GM12878 (cell line): Measurements from ENCODE around the gene FAM120B. TPM values are rescaled to one million over a fixed set of nuclear protein-coding genes. Genes with fewer than 3 reads are reported as not detected.

ENCODE experiments used
- ATAC-seq: fragments of 200-7000 bp; cut with Tn5 transposase; 3 replicates; pipeline ENCODE4 v1.9.1; 2020; ENCODE audit warnings: mild to moderate bottlenecking, moderate library complexity
- BruUV-seq: library from RNA; stranded (reverse); fragments of 400-500 nt; replicated peaks from 2 replicates; lab custom pipeline; 2021; lab: Mats Ljungman, UMichigan
- CTCF ChIA-PET: fragments of 300-600 bp; sonication (Branson Sonifier 250); formaldehyde crosslinking; extraction: SDS; loops from one replicate; lab custom pipeline; 2021; ENCODE audit warnings: inconsistent platforms; lab: Yijun Ruan, JAX
- POLR2A ChIA-PET: fragments of 350-600 bp; formaldehyde crosslinking; extraction: SDS; loops from one replicate; lab custom pipeline; 2021; ENCODE audit warnings: inconsistent platforms; lab: Charles Lee
- RAD21 ChIA-PET: fragments of 300-600 bp; sonication (Branson Sonifier 250); formaldehyde crosslinking; loops from one replicate; lab custom pipeline; 2023; ENCODE audit warnings: antibody characterized with exemption; ENCODE audit not compliant: unreplicated experiment; lab: Charles Lee
- SMC1A ChIA-PET: fragments of 300-600 bp; sonication (Branson Sonifier 250); formaldehyde crosslinking; loops from one replicate; lab custom pipeline; 2023; ENCODE audit not compliant: unreplicated experiment, uncharacterized antibody; lab: Charles Lee
- DNase-seq: peaks from one replicate; pipeline ENCODE4 v3.0.0-alpha.2; 2011; ENCODE audit warnings: low read depth, low spot score
- FAIRE-seq: peaks from 3 replicates; lab custom pipeline; 2011; peaks lifted over from hg19 to GRCh38; lab: Jason Lieb, UNC
- H2AFZ ChIP-seq: 2 replicates; pipeline ENCODE4 v1.6.0; 2011; ENCODE audit warnings: low read depth, low read length, control low read depth; ENCODE audit not compliant: control insufficient read depth
- H3K27ac ChIP-seq: 2 replicates; pipeline ENCODE4 v1.5.1; 2011; ENCODE audit warnings: control low read depth; ENCODE audit not compliant: control insufficient read depth, insufficient read depth
- H3K27me3 ChIP-seq, 2 experiments: replicated peaks in 1 of 2; 2 replicates each; pipeline versions ENCODE4 v1.6.0 to v1.6.1; 2011; ENCODE audit warnings: low read length in 1 of 2; ENCODE audit not compliant: control insufficient read depth in 2 of 2, insufficient read depth in 2 of 2
- H3K36me3 ChIP-seq, 2 experiments: 2 replicates each; pipeline ENCODE4 v1.5.1; 2011; ENCODE audit warnings: low read length in 1 of 2; ENCODE audit not compliant: control insufficient read depth in 2 of 2, insufficient read depth in 2 of 2
- H3K4me1 ChIP-seq: 2 replicates; pipeline ENCODE4 v1.6.1; 2011; ENCODE audit warnings: mild to moderate bottlenecking, low read length, moderate library complexity, mixed read lengths; ENCODE audit not compliant: control insufficient read depth, insufficient read depth
- H3K4me2 ChIP-seq: 2 replicates; pipeline ENCODE4 v1.6.0; 2011; ENCODE audit warnings: control low read depth; ENCODE audit not compliant: control insufficient read depth, insufficient read depth
- H3K4me3 ChIP-seq: fragments of 200-600 bp; sonication (generic); 2 replicates; pipeline ENCODE4 v1.5.1; 2016
- H3K79me2 ChIP-seq: 2 replicates; pipeline ENCODE4 v1.6.0; 2011; ENCODE audit warnings: low read length; ENCODE audit not compliant: control insufficient read depth, insufficient read depth
- H3K9ac ChIP-seq: 2 replicates; pipeline ENCODE4 v1.8.0; 2011; ENCODE audit warnings: low read length, control low read depth, mixed read lengths; ENCODE audit not compliant: control insufficient read depth, insufficient read depth
- H3K9me3 ChIP-seq: replicated peaks from 3 replicates; pipeline ENCODE4 v1.5.1; 2011; ENCODE audit warnings: mild to moderate bottlenecking, low read length; ENCODE audit not compliant: control insufficient read depth, insufficient read depth
- H4K20me1 ChIP-seq: 2 replicates; pipeline ENCODE4 v1.6.0; 2011; ENCODE audit not compliant: control insufficient read depth, insufficient read depth
- CREB1 ChIP-seq: IDR thresholded peaks from 2 replicates; pipeline ENCODE4 v1.6.1; 2012; ENCODE audit warnings: low read depth, mild to moderate bottlenecking, inconsistent platforms
- HDAC6 ChIP-seq: fragments of 200-600 bp; sonication (generic); IDR thresholded peaks from one replicate; pipeline ENCODE4 v1.8.0; 2017; ENCODE audit warnings: antibody characterized with exemption; ENCODE audit not compliant: unreplicated experiment
- JUNB ChIP-seq: IDR thresholded peaks from 2 replicates; pipeline ENCODE4 v1.6.1; 2016; ENCODE audit warnings: antibody characterized with exemption, mild to moderate bottlenecking
- MEF2B ChIP-seq: fragments of 450-650 bp; IDR thresholded peaks from 2 replicates; pipeline ENCODE4 v1.6.1; 2018; ENCODE audit warnings: mild to moderate bottlenecking, moderate library complexity; ENCODE audit not compliant: partially characterized antibody, poor library complexity, severe bottlenecking
- MLLT1 ChIP-seq: fragments of 450-650 bp; IDR thresholded peaks from 2 replicates; pipeline ENCODE4 v1.6.1; 2016; ENCODE audit warnings: mild to moderate bottlenecking
- NFYB ChIP-seq: IDR thresholded peaks from 2 replicates; pipeline ENCODE4 v1.6.1; 2011; ENCODE audit warnings: low read depth, mild to moderate bottlenecking, low read length, improper control_type of control experiment, moderate library complexity; ENCODE audit not compliant: insufficient read depth
- SPI1 ChIP-seq: IDR thresholded peaks from 2 replicates; pipeline ENCODE4 v1.6.1; 2011; ENCODE audit warnings: low read depth, mild to moderate bottlenecking, low read length, moderate library complexity, borderline replicate concordance; ENCODE audit not compliant: insufficient read depth
- SRF ChIP-seq, 2 experiments: IDR thresholded peaks; 2 replicates each; pipeline ENCODE4 v1.6.1; 2011; ENCODE audit warnings: low read depth in 2 of 2, low read length in 2 of 2, mild to moderate bottlenecking in 1 of 2, moderate library complexity in 1 of 2
- TBL1XR1 ChIP-seq: IDR thresholded peaks from 2 replicates; pipeline ENCODE4 v1.6.1; 2012; ENCODE audit warnings: low read depth, low read length, improper control_type of control experiment
- TCF7 ChIP-seq: IDR thresholded peaks from 2 replicates; pipeline ENCODE4 v1.6.1; 2014; ENCODE audit warnings: antibody characterized with exemption, borderline replicate concordance
- YBX1 ChIP-seq: fragments of 450-650 bp; IDR thresholded peaks from 2 replicates; pipeline ENCODE4 v1.6.1; 2016; ENCODE audit warnings: antibody characterized with exemption
- WGBS: methylation state at CpG from one replicate; pipeline ENCODE4 v1.1.6; 2016; ENCODE audit warnings: low lambda C conversion rate; ENCODE audit not compliant: insufficient replicate concordance, insufficient coverage; ENCODE audit errors: missing lambda C conversion rate; 5-methylcytosine and 5-hydroxymethylcytosine counted together
- in situ Hi-C: fragments of 300-500 bp; cut with MboI; formaldehyde crosslinking; loops from 9 replicates; pipeline ENCODE4 v1.14.3; 2018; ENCODE audit warnings: mixed read lengths
- intact Hi-C: fragments of 100-400 bp; cut with micrococcal nuclease; formaldehyde crosslinking; loops from one replicate; pipeline ENCODE4 v1.14.2; 2022; ENCODE audit not compliant: unreplicated experiment
- polyA plus RNA-seq, 11 experiments: library from polyadenylated mRNA; depleted of rRNA in 4 of 11; unstranded in 6 of 11; stranded (reverse) in 5 of 11; fragments of >200 nt; fragmentation: Nextera tagmentation in 4 of 11; fragmentation: Illumina TruSeq in 1 of 11; extraction: Ambion mirVana in 4 of 11; extraction: Trizol in 1 of 11; gene quantifications; 1 replicate in 1 of 11; 2 replicates in 10 of 11; pipeline versions ENCODE4 v1.2.1 to v1.2.3, GENCODE V29; 2011 to 2016; ENCODE audit warnings: inconsistent platforms in 2 of 11, missing spikeins in 2 of 11, low read depth in 1 of 11
- total RNA-seq, 4 experiments: library from RNA; depleted of rRNA in 3 of 4; stranded (reverse); fragments of >200 nt in 3 of 4; fragmentation: Illumina TruSeq in 1 of 4; extraction: Trizol in 1 of 4; gene quantifications; 2 replicates each; pipeline versions ENCODE4 v1.2.1 to v1.2.3, GENCODE V29; 2013 to 2021
- TF ChIP-seq, protein P1 (sequence below): IDR thresholded peaks from 2 replicates; pipeline ENCODE4 v1.6.1; 2011; ENCODE audit warnings: mild to moderate bottlenecking, low read depth, low read length, moderate library complexity; ENCODE audit not compliant: insufficient replicate concordance
- TF ChIP-seq, protein P2 (sequence below): fragments of 450-650 bp; conservative IDR thresholded peaks from 2 replicates; pipeline ENCODE4 v1.6.1; 2017; ENCODE audit warnings: mild to moderate bottlenecking, moderate library complexity

The FAM120B gene
- total and polyA plus RNA-seq, 10 of the 15 experiments (the other 5 are each of a cell fraction or from before 2014, with no cell fraction given): 3.3 to 21.6 (median 15.3) TPM

GRCh38 chr6:170277893-170278742 is 28.4 kb upstream of the FAM120B start:
- in situ Hi-C loops: no loop called here
- Histone ChIP-seq H3K36me3 (no peaks in the 10 kb centered on the region), H3K27ac (no peak overlapping the region), H3K9ac (no peak overlapping the region), H4K20me1 (no peaks in the 10 kb centered on the region), H3K4me1 (no peaks in the 10 kb centered on the region), H3K79me2 (no peaks in the 10 kb centered on the region), H3K4me2 (no peak overlapping the region), H3K9me3 (no peaks in the 10 kb centered on the region; the same call in 2 of the 3 replicates), H3K27me3 (no peaks in the 10 kb centered on the region; a peak in 1 of 4 replicates), H2AFZ (no peak overlapping the region), H3K4me3 (no peak overlapping the region)
- no TSS peak for BruUV-seq
- 54% methylated on average over 8 of the region's 8 CpGs for WGBS
- ATAC-seq (no peak), DNase-seq (no peak), FAIRE-seq (no peak)
- ChIA-PET RAD21 (no interaction called here), CTCF (interaction anchor here (1.2 kb wide), 1 partner anchor 239 kb away, joined by 3 read pairs; no protein-coding TSS in a partner anchor), SMC1A (interaction anchor here (0.6 kb wide), 1 partner anchor 239 kb away, joined by 3 read pairs; no protein-coding TSS in a partner anchor), POLR2A (interaction anchor here (0.7 kb wide), 1 partner anchor 26 kb away, joined by 3 read pairs; no protein-coding TSS in a partner anchor)
- intact Hi-C loops: no loop called here
- TF ChIP-seq, protein P1, sequence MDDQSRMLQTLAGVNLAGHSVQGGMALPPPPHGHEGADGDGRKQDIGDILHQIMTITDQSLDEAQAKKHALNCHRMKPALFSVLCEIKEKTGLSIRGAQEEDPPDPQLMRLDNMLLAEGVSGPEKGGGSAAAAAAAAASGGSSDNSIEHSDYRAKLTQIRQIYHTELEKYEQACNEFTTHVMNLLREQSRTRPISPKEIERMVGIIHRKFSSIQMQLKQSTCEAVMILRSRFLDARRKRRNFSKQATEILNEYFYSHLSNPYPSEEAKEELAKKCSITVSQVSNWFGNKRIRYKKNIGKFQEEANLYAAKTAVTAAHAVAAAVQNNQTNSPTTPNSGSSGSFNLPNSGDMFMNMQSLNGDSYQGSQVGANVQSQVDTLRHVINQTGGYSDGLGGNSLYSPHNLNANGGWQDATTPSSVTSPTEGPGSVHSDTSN: no peak
- TF ChIP-seq MEF2B (no peak), SPI1 (no peak), JUNB (no peak), NFYB (no peak), TBL1XR1 (no peak), HDAC6 (no peak), TCF7 (no peak), CREB1 (no peak), SRF (IDR thresholded peaks at IDR 0.05; ENCODE audit: low read depth in 2 of 2, low read length in 2 of 2) (no peak), YBX1 (no peak), MLLT1 (no peak)
- TF ChIP-seq, protein P2, sequence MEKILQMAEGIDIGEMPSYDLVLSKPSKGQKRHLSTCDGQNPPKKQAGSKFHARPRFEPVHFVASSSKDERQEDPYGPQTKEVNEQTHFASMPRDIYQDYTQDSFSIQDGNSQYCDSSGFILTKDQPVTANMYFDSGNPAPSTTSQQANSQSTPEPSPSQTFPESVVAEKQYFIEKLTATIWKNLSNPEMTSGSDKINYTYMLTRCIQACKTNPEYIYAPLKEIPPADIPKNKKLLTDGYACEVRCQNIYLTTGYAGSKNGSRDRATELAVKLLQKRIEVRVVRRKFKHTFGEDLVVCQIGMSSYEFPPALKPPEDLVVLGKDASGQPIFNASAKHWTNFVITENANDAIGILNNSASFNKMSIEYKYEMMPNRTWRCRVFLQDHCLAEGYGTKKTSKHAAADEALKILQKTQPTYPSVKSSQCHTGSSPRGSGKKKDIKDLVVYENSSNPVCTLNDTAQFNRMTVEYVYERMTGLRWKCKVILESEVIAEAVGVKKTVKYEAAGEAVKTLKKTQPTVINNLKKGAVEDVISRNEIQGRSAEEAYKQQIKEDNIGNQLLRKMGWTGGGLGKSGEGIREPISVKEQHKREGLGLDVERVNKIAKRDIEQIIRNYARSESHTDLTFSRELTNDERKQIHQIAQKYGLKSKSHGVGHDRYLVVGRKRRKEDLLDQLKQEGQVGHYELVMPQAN: no peak
